ACC112 (cell line): ENCODE measurements around the gene TMC7.

ENCODE experiments used
- H2AFZ ChIP-seq: fragments of 200-600 bp; sonication (generic); one replicate; pipeline ENCODE4 v1.6.0; 2017; ENCODE audit warnings: antibody characterized with exemption, low read length; ENCODE audit not compliant: unreplicated experiment
- H3K27ac ChIP-seq: fragments of 200-600 bp; sonication (generic); 2 replicates; pipeline ENCODE4 v1.5.1; 2014; ENCODE audit warnings: low read depth, mild to moderate bottlenecking, antibody characterized with exemption, low read length, moderate library complexity
- H3K27me3 ChIP-seq: fragments of 200-600 bp; sonication (generic); 2 replicates; pipeline ENCODE4 v1.6.1; 2014; ENCODE audit warnings: mild to moderate bottlenecking, antibody characterized with exemption, low read length, moderate library complexity, mixed read lengths; ENCODE audit not compliant: insufficient read depth
- H3K36me3 ChIP-seq: fragments of 200-600 bp; sonication (generic); 2 replicates; pipeline ENCODE4 v1.6.1; 2016; ENCODE audit warnings: mild to moderate bottlenecking, antibody characterized with exemption, low read length, moderate library complexity, mixed read lengths; ENCODE audit not compliant: insufficient read depth
- H3K4me1 ChIP-seq: fragments of 200-600 bp; sonication (generic); one replicate; pipeline ENCODE4 v1.6.1; 2016; ENCODE audit warnings: low read length, mixed read lengths; ENCODE audit not compliant: insufficient read depth, unreplicated experiment, control insufficient read depth
- H3K4me3 ChIP-seq: fragments of 200-600 bp; sonication (generic); 2 replicates; pipeline ENCODE4 v1.5.1; 2014; ENCODE audit warnings: mild to moderate bottlenecking, low read depth, low read length
- H3K79me2 ChIP-seq: fragments of 200-600 bp; sonication (generic); one replicate; pipeline ENCODE4 v1.6.0; 2016; ENCODE audit warnings: low read length; ENCODE audit not compliant: control insufficient read depth, unreplicated experiment, insufficient read depth

TMC7 gene

DNA sequence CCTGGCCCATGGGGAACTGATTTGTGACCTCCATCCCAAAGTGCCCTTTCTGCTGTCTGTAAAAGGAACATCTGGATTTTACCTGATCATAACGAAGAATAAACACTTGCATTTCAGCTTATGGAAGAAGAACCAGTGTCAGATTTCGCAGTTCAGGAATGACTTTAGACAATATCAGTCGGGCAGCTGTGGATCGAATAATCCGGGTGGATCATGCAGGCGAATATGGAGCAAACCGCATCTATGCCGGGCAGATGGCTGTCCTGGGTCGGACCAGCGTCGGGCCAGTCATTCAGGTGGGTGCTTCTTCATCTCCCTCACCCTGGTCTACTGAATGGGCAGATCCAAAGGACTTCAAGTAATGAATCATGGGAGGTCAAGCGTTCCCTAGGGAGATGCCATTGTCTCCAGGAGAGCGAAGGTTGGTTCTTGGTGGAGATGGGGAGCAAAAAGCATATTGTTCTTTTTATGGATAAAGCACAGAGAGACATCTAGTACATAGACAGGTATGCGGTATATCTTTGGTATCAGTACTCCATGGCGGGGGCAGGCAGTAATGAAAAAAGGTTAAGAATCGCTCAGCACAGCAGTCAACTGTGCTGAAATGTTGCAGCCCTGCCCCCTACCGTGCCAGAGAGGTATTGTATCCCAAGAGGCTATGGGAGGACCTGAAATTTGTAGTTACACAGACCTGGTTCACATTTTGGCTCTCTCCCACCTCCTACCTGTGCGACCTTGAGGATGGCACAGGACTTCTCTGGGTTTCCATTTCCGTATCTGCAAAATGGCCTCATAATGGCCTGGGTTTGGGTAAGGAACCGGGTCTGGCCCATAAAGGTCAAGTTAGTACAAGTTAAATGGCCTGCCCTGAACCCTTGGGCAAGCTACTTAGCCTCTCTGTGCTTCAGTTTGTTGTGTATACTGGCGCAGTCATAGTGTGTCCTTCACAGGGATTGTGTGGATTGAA, 88.4 kb downstream of the TMC7 start:
- Histone ChIP-seq H3K4me1 (peaks cover 10% of the 10 kb centered on the region), H3K27me3 (no peaks in the 10 kb centered on the region), H2AFZ (no peak overlapping the region), H3K79me2 (peaks cover 7% of the 10 kb centered on the region), H3K27ac (no peak overlapping the region), H3K4me3 (no peak overlapping the region), H3K36me3 (no peaks in the 10 kb centered on the region)

DNA sequence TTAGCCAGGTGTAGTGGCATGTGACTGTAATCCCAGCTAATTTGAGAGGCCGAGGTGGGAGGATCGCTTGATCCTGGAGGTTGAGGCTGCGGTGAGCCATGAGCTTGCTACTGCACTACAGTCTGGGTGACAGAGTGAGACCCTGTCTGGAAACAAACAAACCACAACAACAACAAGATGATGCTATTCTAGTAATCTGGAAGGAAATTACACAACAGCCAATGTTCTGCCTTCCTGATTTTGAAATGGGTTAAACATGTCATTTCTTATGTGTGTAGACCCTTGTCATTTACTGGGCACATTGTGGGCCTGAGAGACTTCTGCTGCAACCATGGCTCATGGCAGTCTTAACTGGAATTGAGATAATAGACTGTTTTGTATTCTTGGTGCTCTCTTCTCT, 89.6 kb downstream of the TMC7 start:
- no peaks in the 10 kb centered on the region for H3K27me3 ChIP-seq
- H3K79me2 ChIP-seq = peaks cover 7% of the 10 kb centered on the region
- H3K36me3 ChIP-seq = no peaks in the 10 kb centered on the region
- H2AFZ ChIP-seq = no peak overlapping the region
- H3K4me1 ChIP-seq = peaks cover 9% of the 10 kb centered on the region
- H3K27ac ChIP-seq = no peak overlapping the region
- no peak overlapping the region for H3K4me3 ChIP-seq

DNA sequence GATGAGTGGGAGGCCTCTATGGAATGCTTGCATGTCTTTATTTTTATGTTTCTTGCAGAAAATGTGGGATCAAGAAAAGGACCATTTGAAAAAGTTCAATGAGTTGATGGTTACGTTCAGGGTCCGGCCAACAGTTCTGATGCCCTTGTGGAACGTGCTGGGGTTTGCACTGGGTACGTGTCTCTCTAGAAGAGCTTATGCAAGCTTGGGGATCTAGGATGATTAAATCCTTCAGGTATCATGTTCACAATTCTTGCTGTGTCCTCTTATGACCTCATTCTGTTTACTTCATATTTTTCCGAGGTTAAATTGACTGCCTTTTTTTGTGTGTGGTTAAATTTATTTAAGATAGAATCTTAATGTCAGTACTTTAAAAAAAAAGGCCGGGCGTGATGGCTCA, 90.1 kb downstream of the TMC7 start:
- no peak overlapping the region for H3K27ac ChIP-seq
- peaks cover 4% of the 10 kb centered on the region for H3K4me1 ChIP-seq
- no peak overlapping the region for H3K4me3 ChIP-seq
- no peaks in the 10 kb centered on the region for H3K27me3 ChIP-seq
- no peak overlapping the region for H2AFZ ChIP-seq
- H3K79me2 ChIP-seq = peaks cover 2% of the 10 kb centered on the region
- H3K36me3 ChIP-seq = no peaks in the 10 kb centered on the region

DNA sequence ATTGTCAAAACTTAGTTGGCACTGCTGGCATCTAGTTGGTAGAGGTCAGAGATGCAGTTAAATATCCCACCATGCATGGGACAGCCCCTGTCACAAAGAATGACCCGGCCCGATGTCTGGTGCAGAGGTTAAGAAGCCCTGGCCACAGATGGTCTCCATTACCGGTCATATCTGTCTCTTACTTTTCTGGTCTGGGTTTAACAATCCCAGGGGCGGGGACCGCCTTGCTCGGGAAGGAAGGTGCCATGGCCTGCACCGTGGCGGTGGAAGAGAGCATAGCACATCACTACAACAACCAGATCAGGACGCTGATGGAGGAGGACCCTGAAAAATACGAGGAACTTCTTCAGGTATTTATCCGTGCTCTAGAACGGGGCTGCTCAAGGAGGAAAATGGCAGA, 91.8 kb downstream of the TMC7 start:
- H3K36me3 ChIP-seq = peaks cover 4% of the 10 kb centered on the region; the same call in 1 of the 2 replicates
- H3K4me3 ChIP-seq = no peak overlapping the region

DNA sequence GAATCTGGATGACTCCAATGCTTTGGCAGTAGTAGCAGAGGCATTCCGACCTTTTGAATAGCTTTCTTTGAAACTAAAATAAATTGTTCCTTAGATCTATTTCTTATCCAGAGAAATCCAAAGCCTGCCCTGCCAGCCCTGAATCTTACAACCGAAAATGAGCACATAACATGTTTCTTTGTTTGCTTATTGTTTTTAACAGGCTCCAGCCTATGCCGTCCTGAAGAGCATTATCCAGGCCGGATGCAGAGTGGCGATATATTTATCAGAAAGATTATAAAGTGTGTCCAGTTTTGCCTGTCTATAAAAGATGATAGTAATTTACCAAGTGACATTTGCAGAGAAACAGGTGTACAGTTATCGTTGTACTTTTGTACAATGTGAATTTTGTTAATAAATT, 94.1 kb downstream of the TMC7 start:
- Histone ChIP-seq H3K27me3 (no peaks in the 10 kb centered on the region), H2AFZ (no peak overlapping the region), H3K36me3 (peaks cover 12% of the 10 kb centered on the region; the same call in 1 of the 2 replicates), H3K27ac (no peak overlapping the region), H3K79me2 (no peaks in the 10 kb centered on the region), H3K4me3 (no peak overlapping the region), H3K4me1 (no peaks in the 10 kb centered on the region)

More for the DNA sequence above, 91.8 kb downstream of the TMC7 start:
- Histone ChIP-seq H3K27ac (no peak overlapping the region), H3K27me3 (no peaks in the 10 kb centered on the region), H3K79me2 (no peaks in the 10 kb centered on the region), H2AFZ (no peak overlapping the region), H3K4me1 (no peaks in the 10 kb centered on the region)

DNA sequence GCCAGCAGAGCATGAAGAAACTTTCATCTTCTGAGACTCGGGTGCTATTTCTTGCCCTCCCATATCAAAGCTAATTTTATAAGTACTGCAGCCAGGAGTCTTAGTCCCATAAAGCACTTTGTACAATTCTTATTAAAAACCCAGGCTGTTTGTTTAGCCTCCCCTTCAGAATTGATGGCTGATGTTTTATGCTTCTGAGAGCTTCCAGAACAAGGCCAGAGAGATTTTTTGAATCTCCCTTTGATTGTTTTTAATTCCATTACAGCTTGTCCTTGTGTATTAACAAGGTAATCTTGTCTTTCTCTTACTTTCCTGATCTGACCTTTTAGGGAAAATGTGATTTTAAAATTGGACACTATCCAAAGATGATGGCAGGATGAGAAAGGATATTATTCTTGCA, 99.9 kb downstream of the TMC7 start:
- Histone ChIP-seq H3K79me2 (no peaks in the 10 kb centered on the region), H3K4me1 (no peaks in the 10 kb centered on the region), H3K36me3 (peaks cover 12% of the 10 kb centered on the region; the same call in 1 of the 2 replicates), H2AFZ (no peak overlapping the region), H3K4me3 (no peak overlapping the region), H3K27me3 (no peaks in the 10 kb centered on the region), H3K27ac (no peak overlapping the region)

DNA sequence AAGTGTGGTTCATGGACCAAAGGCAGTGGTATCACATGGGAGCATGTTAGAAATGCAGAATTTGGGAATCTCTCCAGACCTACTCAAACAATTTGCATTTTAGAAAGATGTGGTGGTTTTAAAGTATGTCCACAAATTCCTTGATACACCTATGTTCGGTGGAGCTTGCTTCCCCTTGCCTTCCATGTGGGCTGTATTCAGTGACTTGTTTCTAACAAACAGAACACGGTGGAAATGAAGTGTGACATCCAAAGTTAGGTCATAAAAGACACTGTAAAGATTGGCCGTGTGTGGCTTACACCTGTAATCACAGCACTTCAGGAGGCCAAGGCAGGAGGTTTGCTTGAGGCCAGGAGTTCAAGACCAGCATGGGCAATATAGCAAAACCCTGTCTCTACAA, 100.4 kb downstream of the TMC7 start:
- H3K27ac ChIP-seq = no peak overlapping the region

DNA sequence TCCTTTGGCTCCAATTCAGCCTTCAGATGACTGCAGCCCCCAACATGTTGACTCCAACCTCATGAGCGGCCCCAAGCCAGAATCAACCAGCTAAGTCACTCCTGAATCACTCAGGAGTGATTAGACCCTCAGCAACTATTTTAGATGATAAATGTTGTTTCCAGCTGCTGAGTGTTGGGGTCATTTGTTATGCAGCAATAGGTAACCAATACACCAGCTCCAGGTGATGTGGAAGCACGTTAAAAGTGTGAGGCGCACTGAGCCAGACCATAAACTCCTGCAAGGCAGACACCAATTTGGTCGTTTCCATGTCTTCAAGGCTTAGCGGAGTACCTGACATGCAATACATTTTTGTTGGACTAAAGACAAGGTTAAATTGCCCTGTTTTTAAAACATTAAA, 101.1 kb downstream of the TMC7 start:
- Histone ChIP-seq H2AFZ (no peak overlapping the region), H3K4me3 (no peak overlapping the region), H3K4me1 (no peaks in the 10 kb centered on the region), H3K27ac (no peak overlapping the region), H3K36me3 (peaks cover 8% of the 10 kb centered on the region; the same call in 1 of the 2 replicates), H3K79me2 (no peaks in the 10 kb centered on the region), H3K27me3 (no peaks in the 10 kb centered on the region)

More for the DNA sequence above, 100.4 kb downstream of the TMC7 start:
- Histone ChIP-seq H3K36me3 (peaks cover 12% of the 10 kb centered on the region; the same call in 1 of the 2 replicates), H3K27me3 (no peaks in the 10 kb centered on the region), H2AFZ (no peak overlapping the region), H3K4me1 (no peaks in the 10 kb centered on the region), H3K4me3 (no peak overlapping the region), H3K79me2 (no peaks in the 10 kb centered on the region)

DNA sequence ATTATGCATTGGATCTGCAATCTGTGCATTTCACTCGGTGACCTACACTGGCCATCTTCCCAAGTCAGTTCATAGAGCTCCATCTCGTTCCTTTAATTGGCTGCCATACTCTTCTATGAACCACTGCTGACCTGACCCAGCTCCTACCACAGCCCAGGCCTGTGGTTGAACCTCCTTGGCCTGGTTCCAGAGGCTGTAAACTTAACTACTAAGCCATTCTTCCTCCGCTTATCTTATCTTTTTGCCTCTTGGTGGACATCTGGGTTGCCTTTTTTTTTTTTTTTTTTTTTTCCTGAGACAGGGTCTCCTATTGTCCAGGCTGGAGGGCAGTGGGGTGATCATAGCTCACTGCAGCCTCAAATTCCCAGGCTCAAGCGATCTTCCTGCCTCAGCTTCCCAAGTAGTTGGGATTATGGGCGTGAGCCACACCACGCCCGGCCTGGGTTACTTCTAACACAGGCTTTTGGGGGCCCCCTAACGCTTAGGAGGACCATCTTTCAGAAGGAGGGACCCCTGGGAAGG, 102.0 kb downstream of the TMC7 start:
- Histone ChIP-seq H2AFZ (no peak overlapping the region), H3K27ac (no peak overlapping the region), H3K4me1 (no peaks in the 10 kb centered on the region), H3K4me3 (peak overlapping the region; percentile 71; the same call in 1 of the 2 replicates), H3K36me3 (peaks cover 6% of the 10 kb centered on the region; the same call in 1 of the 2 replicates), H3K79me2 (no peaks in the 10 kb centered on the region), H3K27me3 (no peaks in the 10 kb centered on the region)

DNA sequence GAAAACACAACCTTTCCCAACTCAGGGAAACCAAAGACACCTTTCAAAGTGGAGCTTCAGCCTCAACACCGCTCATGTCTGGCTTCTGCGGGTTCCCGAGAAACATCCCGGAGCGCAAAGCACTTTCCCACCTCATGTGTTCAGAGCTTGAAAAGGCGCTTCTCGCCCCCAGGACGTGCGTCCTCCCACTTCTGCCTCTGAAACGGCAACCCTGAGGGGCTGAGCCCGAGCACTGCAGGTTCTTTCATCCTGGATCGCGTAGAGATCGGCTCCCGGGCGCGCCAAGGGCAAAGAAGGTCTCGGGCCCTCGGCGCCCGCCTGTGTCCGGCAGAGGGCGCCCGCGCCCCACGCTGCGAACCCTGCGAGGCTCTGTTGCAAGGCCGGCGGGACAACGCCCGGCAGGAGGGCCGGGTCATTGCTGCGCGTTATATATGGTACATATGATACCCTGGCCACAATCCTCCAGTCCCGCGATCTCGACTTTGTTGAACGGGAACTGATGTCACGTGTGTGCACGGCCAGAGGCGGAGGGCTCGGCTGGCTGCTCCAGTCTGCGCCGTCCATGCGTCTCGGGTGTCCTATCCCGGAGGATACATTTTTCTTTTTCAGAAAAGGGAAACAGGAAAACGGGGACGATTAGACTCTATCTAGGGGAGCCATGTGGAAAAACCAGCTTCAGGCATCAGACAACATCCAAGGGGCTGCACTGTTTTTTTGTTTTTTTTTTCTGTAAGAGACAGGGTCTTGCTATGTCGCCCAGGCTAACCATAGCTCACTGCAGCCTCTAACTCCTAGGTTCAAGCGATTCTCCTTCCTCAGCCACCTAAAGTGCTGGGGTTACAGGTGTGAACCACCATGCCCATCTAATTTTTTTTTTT, 102.8 kb downstream of the TMC7 start:
- no peaks in the 10 kb centered on the region for H3K27me3 ChIP-seq
- no peaks in the 10 kb centered on the region for H3K36me3 ChIP-seq
- H3K4me3 ChIP-seq = peak overlapping the region; percentile 71
- peak overlapping the region; percentile 89 for H2AFZ ChIP-seq
- no peaks in the 10 kb centered on the region for H3K4me1 ChIP-seq
- H3K79me2 ChIP-seq = no peaks in the 10 kb centered on the region
- H3K27ac ChIP-seq = no peak overlapping the region
